Stimulated activated naive CD4-positive, alpha-beta T cell treated with Interleukin-2 at 50 U/mL for 16 hours (primary cell): Measurements from ENCODE around the gene TTN.

Source experiments
- DNase-seq: peaks from one replicate; lab custom pipeline; 2025; lab: John Stamatoyannopoulos, UW

Gene TTN

DNA sequence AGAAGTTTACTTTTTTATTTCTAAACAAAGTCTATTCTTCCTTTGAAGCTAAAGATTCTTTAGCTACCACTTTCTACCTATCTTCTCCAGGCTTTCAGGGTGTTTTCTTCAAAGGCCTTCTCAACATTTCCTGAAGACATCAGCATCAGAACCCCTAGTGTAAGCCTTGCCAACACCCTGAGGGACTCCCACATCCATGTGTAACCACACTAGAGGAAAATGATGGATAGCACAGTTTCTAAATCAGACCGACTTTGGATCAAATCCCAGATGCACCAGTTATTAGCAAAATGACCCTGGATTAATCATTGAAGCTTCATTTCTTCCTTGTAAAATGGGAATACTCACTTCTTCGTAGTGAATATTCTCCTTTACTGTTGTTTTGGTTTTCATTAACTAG, 4.7 kb upstream of the TTN start:
- no peak for DNase-seq

DNA sequence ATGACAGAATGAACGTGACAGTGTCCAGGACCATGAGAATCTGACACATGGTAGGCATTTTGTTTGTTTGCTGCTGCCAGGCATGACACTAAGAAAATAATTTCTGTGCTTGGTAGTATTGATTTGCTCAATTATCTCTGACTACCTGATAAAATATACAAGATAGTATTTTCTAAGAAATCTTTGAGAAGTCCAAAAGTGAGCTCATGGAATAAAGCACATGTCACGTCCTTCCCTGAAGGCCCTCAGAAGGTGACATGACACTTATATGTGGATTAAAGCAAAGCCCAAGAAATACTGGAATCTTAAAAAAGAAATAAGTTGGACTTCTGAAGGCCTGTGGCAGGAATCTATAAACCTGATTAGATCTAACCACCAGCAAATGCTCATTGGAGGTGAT, 3.8 kb upstream of the TTN start:
- no peak for DNase-seq

DNA sequence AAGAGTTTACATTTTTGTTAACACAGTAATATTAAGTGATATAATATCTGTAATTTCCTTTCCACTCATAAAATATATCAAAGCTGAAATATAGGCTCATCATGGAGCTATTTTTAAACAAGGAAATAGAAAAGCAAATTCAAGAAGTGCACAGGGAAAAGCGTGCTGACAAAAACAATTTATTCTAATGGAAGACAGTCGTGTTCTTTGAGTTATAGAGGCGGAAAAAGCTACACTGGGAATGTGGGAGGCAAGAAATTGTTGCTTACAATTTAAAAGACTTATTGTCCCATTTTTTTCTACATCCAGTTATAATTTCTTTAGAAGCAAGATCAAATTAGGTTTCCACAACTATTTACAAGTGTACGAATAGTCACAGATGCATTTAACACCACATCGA, 3.2 kb upstream of the TTN start:
- DNase-seq: no peak

DNA sequence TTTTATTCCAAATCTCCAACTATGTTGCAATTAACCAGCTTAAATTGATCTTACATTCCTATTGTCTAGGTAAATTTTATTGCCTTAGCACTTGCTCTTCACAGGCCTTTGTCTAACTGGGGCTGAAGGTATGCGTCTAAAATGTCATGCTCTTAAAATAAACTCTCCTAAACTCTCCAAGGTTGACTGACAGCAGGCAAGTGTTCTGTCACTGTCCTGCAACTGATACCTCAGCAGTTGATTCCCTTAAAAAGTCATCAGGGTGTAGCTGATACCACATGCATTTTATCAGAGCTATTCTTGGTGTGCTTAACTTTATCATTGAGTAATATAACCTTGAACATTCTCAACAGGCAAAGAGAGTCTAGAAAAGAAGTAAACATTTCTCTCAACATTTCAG, 680 bp downstream of the TTN start:
- DNase-seq: no peak

DNA sequence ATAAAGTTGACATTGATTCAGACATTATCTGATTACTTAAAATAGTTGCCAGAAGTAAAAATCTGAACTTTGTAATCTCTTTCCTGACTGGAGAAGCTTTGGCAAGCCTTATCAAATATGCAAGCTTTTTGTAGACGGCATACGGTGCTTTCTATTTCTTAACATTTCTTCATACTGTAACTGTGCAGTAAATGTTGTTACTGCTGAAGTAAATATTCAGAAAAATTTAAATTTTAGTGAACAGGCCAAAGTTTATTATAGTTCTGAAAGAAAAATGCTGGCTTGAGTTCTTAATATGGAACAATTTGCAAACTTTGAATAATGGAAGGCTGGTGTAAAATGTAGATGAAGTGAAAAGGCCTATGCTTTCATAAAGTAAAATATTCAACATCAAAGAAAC, 1.8 kb downstream of the TTN start:
- no peak for DNase-seq

DNA sequence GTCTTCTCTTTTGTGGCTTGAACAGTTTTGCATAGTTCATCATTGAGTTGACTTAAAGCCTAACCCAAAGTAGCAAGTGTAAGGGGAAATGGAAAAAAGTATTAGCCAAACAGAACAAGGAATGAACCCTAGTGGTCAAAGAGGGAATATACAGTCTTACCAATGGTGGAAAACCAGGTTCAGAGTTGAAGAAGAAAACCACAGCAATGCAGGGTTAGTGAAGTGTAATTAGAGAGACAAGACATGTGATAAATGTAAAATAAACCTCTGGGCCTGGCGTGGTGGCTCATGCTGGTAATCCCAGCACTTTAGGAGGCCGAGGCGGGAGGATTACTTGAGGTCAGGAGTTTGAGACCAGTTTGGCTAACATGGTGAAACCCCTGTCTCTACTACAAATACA, 2.4 kb downstream of the TTN start:
- DNase-seq: no peak

DNA sequence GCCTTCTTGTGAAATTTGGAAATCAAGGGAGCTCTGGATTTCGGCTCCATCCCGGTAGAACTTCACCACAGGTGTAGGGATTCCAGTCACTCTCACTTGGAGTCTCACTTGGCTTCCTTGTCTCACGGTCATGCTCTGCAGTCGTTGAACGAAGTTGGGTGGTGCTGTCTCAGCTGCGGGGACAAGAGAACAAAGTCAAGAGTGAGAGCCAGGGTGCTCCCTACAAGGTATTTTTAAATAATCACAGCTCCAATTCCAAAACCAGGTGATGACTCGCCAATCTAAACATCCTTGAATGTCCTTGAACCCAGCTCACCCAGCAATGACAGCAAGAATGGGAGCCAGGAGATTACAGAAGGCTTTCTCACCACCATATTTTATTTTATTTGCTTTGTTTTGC, 6.7 kb downstream of the TTN start:
- no peak for DNase-seq

- no peak for DNase-seq
Observed at GRCh38 chr2:178799305-178799704, 7.9 kb downstream of the TTN start.

DNA sequence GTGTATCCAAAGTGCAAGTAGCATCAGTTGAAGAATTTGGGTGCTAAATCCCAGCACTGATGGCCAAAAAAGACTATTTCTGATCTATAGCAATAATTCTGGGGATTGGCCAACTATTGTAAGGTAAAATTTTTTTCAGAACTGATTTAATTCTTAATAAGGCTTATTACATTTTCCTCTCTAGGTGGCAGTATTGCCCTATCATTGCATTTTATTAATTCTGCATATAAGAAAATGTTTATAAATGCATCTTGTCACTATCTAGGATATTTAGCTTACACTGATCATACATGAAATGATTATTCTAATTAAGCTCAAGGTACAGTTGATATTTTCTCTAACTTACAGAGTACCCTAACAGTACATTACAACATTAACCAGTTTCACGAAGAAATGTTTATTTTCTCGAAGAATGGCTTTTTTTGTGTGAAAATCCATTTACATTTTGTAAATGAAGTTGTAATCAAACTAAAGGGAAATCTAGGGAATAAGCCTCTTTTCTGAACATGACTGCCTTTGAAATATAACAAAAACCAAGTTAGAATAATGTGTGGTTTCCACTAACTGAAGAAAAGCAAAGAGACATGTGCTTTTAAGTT, 11.0 kb downstream of the TTN start:
- DNase-seq: no peak

- DNase-seq: no peak
Observed at GRCh38 chr2:178787934-178788333, 19.3 kb downstream of the TTN start.

GRCh38 chr2:178787155-178787554, 20.1 kb downstream of the TTN start:
- DNase-seq: no peak

DNA sequence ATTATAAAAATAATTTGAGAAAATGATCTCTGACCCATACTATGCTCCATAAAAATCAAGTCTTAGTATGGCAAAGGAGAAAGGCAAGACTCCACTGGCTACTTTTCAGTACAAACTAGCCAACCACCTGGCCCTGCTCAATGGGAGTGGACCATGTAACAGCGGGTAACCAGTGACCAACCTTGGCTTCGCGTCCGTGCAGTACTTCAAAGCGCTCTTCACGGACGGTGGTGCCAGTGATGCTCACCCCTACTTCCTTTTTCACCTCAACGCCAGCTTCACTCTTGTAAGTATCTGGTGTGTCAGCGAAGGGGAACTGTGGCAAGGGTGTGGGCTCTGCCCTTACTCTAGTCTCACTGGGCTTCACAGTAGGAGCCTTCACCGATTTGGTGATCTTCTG, 23.3 kb downstream of the TTN start:
- DNase-seq: no peak

GRCh38 chr2:178782236-178782635, 25.0 kb downstream of the TTN start:
- no peak for DNase-seq

GRCh38 chr2:178777577-178777976, 29.6 kb downstream of the TTN start:
- DNase-seq: no peak

GRCh38 chr2:178776751-178777150, 30.5 kb downstream of the TTN start:
- no peak for DNase-seq

- no peak for DNase-seq
Observed at GRCh38 chr2:178775975-178776374, 31.2 kb downstream of the TTN start.

DNA sequence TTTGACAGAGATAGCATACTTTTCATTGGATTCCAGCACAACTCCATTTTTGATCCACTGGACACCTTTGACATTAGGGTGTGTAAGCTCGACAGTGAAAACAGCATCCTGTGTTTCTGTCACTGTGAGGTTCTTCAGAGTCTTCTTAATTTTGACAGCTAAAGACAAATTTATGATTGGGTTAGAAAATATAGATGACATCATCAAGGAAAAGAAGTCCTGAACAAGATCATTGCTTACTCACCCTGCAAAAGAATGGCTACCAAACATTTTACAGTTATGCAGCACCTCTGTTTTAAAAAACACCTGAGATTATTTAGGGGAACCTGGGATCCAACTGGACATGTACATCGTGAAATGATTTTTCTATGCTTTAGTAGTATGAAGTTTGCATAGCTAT, 36.7 kb downstream of the TTN start:
- DNase-seq: no peak

GRCh38 chr2:178767094-178768060, 39.8 kb downstream of the TTN start:
- no peak for DNase-seq

GRCh38 chr2:178764097-178764496, 43.1 kb downstream of the TTN start:
- no peak for DNase-seq

DNA sequence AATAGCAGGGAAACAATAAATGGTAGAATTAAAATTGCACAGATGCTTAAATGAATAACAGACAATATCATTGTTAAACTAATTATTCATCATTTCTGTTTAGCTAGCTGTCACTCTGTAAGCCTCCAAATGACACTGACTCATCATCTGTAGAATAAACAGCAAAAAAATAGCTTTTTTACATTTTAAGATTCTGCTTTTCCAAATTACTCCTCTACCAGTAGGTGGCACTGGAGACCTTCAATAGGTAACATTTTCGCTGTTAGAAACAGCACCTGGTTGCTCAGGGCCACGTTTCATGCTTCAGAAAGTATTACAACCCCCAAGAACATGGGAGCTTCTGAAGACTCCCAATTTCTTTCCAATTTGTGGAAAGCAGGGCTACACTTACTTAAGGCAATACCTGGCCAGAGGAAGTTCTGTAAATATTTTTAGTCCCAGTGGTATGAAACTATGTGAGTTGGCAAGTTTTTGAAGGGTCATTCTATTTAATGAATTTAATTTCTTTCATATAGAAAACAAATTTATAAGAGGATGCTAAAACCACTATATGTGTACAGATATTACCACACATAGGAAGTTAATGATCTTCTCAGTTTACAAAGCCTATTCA, 45.4 kb downstream of the TTN start:
- no peak for DNase-seq

- no peak for DNase-seq
Observed at GRCh38 chr2:178756843-178757242, 50.4 kb downstream of the TTN start.

DNA sequence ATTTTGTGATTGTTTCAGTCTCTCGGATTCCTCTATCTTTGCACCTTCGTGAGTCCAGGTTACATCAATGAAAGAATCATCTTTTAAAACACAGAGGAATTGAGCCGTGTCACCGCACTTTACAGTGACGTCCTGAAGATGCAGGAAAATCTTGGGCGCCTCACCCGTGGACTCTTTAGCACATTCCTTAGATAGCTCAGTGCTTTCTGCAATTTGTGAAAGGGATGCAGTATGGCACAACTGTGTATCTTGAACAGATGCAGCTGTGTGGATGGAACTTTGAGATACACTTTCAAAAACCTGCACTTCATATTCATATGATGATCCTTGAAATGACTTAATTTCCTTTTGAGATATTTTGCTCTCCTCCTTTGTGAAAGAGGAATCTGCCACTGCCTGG, 50.9 kb downstream of the TTN start:
- DNase-seq: no peak

DNA sequence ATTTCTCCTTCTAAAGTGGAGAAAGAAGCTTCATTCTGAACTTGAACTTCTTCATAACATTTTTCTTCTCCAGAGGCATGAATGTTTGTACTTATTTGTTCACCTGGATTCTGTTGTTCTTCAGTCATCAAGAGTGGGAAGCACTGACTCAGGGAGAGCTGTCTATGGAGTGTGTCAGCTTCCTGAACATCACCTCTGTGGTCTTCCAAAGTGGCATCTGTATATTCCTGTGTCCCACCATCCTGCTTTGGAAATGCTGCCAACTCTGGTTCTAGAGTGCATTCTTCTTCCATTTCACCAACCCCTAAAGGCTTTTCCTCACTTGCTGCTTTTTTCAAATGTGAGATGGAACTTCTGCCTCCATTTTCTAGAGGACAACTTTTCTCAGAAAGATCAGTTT, 59.5 kb downstream of the TTN start:
- no peak for DNase-seq
